Measurements from ENCODE around the gene SNX24.
A peak's percentile ranks its signal among the peaks of the same experiment; 100 is the strongest.
"Not testable (repeated sequence)": the region's sequence is repeated elsewhere in the genome, so short reads cannot be mapped to it uniquely, and the experiment has no call there.

The SNX24 gene

GRCh38 chr5:122909470-122910100, 64.2 kb downstream of the SNX24 start:
- TF ChIP-seq, protein P1, sequence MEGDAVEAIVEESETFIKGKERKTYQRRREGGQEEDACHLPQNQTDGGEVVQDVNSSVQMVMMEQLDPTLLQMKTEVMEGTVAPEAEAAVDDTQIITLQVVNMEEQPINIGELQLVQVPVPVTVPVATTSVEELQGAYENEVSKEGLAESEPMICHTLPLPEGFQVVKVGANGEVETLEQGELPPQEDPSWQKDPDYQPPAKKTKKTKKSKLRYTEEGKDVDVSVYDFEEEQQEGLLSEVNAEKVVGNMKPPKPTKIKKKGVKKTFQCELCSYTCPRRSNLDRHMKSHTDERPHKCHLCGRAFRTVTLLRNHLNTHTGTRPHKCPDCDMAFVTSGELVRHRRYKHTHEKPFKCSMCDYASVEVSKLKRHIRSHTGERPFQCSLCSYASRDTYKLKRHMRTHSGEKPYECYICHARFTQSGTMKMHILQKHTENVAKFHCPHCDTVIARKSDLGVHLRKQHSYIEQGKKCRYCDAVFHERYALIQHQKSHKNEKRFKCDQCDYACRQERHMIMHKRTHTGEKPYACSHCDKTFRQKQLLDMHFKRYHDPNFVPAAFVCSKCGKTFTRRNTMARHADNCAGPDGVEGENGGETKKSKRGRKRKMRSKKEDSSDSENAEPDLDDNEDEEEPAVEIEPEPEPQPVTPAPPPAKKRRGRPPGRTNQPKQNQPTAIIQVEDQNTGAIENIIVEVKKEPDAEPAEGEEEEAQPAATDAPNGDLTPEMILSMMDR (conservative IDR thresholded peaks at IDR 0.05; ENCODE audit: low read depth, low read length), result no peak
- H3K4me3 ChIP-seq (ENCODE audit: low read depth, low read length), result no peak overlapping the region
- DNase-seq (ENCODE audit: low read depth), result no peak

DNA sequence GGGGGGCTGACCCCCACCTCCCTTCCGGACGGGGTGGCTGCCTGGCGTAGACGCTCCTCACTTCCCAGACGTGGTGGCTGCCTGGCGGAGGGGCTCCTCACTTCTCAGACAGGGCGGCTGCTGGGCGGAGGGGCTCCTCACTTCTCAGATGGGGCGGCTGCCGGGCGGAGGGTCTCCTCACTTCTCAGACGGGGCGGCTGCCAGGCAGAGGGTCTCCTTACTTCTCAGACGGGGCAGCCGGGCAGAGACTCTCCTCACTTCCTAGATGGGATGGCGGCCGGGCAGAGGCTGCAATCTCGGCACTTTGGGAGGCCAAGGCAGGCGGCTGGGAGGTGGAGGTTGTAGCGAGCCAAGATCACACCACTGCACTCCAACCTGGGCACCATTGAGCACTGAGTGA, 68.0 kb downstream of the SNX24 start:
- not testable (repeated sequence) for H3K4me3 ChIP-seq (ENCODE audit: low read depth, low read length); DNase-seq (ENCODE audit: low read depth)

- DNase-seq (ENCODE audit: low read depth), result peak; percentile 21
These were observed 70.5 kb downstream of the SNX24 start for GRCh38 chr5:122915717-122916461.

GRCh38 chr5:122916490-122916889, 71.1 kb downstream of the SNX24 start:
- TF ChIP-seq, protein P1 (conservative IDR thresholded peaks at IDR 0.05; ENCODE audit: low read depth, low read length), result no peak
- no peak overlapping the region for H3K4me3 ChIP-seq (ENCODE audit: low read depth, low read length)
- DNase-seq (ENCODE audit: low read depth), result no peak

More at GRCh38 chr5:122915717-122916461, 70.5 kb downstream of the SNX24 start:
- no peak overlapping the region for H3K4me3 ChIP-seq (ENCODE audit: low read depth, low read length)
- TF ChIP-seq, protein P1 (conservative IDR thresholded peaks at IDR 0.05; ENCODE audit: low read depth, low read length), result no peak

GRCh38 chr5:122919969-122920368, 74.6 kb downstream of the SNX24 start:
- H3K4me3 ChIP-seq (ENCODE audit: low read depth, low read length), result no peak overlapping the region
- TF ChIP-seq, protein P1 (conservative IDR thresholded peaks at IDR 0.05; ENCODE audit: low read depth, low read length), result no peak
- DNase-seq (ENCODE audit: low read depth), result no peak

- TF ChIP-seq, protein P1 (conservative IDR thresholded peaks at IDR 0.05; ENCODE audit: low read depth, low read length), result no peak
- H3K4me3 ChIP-seq (ENCODE audit: low read depth, low read length), result no peak overlapping the region
- peak; percentile 61 for DNase-seq (ENCODE audit: low read depth)
These were observed 76.4 kb downstream of the SNX24 start for GRCh38 chr5:122921826-122922225.

DNA sequence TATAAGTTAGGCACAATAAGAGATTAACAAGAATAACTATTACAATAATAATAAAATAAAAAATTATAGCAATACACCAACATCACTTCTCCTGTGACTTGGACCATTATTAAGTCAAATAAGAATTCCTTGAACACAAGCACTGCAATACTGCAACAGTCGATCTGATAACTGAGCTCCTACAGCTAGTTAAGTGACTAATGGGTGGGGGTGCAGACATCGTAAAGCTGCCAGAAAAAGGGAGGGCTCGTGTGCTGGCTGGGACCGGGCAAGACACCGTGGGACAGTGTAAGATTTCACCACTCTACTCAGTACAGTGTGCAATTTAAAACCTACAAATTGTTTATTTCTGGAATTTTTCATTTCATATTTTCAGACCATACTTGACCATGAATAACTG, 78.8 kb downstream of the SNX24 start:
- no peak for DNase-seq (ENCODE audit: low read depth)
- TF ChIP-seq, protein P1 (conservative IDR thresholded peaks at IDR 0.05; ENCODE audit: low read depth, low read length), result no peak
- no peak overlapping the region for H3K4me3 ChIP-seq (ENCODE audit: low read depth, low read length)

Measured in choroid plexus epithelial cell (primary cell).